GM21576 (cell line): ENCODE measurements around the gene MAP2.

Experiments
- ATAC-seq: cut with Tn5 transposase; IDR thresholded peaks from one replicate; pipeline ENCODE4 v1.9.1; 2021; ENCODE audit warnings: mild to moderate bottlenecking, moderate library complexity; ENCODE audit not compliant: unreplicated experiment

The MAP2 gene

GRCh38 chr2:209637293-209637692 is 213.4 kb downstream of the MAP2 start:
- no peak for ATAC-seq

- ATAC-seq, result no peak
These were observed 214.5 kb downstream of the MAP2 start for GRCh38 chr2:209638346-209638745.

- ATAC-seq, result no peak
These were observed 216.5 kb downstream of the MAP2 start for GRCh38 chr2:209640358-209640757.

GRCh38 chr2:209642146-209642820 is 218.4 kb downstream of the MAP2 start:
- ATAC-seq, result no peak

GRCh38 chr2:209644842-209645241 is 221.0 kb downstream of the MAP2 start:
- no peak for ATAC-seq

GRCh38 chr2:209648714-209649113 is 224.9 kb downstream of the MAP2 start:
- no peak for ATAC-seq

GRCh38 chr2:209653134-209653533 is 229.3 kb downstream of the MAP2 start:
- no peak for ATAC-seq

GRCh38 chr2:209661286-209661894 is 237.5 kb downstream of the MAP2 start:
- no peak for ATAC-seq

GRCh38 chr2:209662021-209662420 is 238.2 kb downstream of the MAP2 start:
- no peak for ATAC-seq

- ATAC-seq, result peak; percentile 63
These were observed 239.3 kb downstream of the MAP2 start for GRCh38 chr2:209663139-209663538.

- no peak for ATAC-seq
These were observed 239.8 kb downstream of the MAP2 start for GRCh38 chr2:209663656-209664055.

- no peak for ATAC-seq
These were observed 242.4 kb downstream of the MAP2 start for GRCh38 chr2:209666296-209666695.

GRCh38 chr2:209671020-209671680 is 247.3 kb downstream of the MAP2 start:
- ATAC-seq, result no peak

- ATAC-seq, result no peak
These were observed 250.0 kb downstream of the MAP2 start for GRCh38 chr2:209673811-209674210.

GRCh38 chr2:209680596-209680995 is 256.7 kb downstream of the MAP2 start:
- no peak for ATAC-seq

- no peak for ATAC-seq
These were observed 257.4 kb downstream of the MAP2 start for GRCh38 chr2:209681201-209681735.

- ATAC-seq, result no peak
These were observed 258.8 kb downstream of the MAP2 start for GRCh38 chr2:209682646-209683045.

- no peak for ATAC-seq
These were observed 261.5 kb downstream of the MAP2 start for GRCh38 chr2:209685340-209685739.

- ATAC-seq, result no peak
These were observed 262.1 kb downstream of the MAP2 start for GRCh38 chr2:209685963-209686362.

- ATAC-seq, result no peak
These were observed 262.6 kb downstream of the MAP2 start for GRCh38 chr2:209686448-209686847.

- ATAC-seq, result no peak
These were observed 263.6 kb downstream of the MAP2 start for GRCh38 chr2:209687323-209687969.
